Transverse colon (tissue), 4 donors: ENCODE results near the gene IRX6.

Experiments used
- CTCF ChIP-seq, 5 experiments: fragments of 200-600 bp in 3 of 5; fragments of 450-650 bp in 2 of 5; sonication (generic) in 3 of 5; IDR thresholded peaks; 1 replicate in 2 of 5; 2 replicates in 3 of 5; pipeline ENCODE4 v1.5.1; 2016 to 2017; ENCODE audit warnings: antibody characterized with exemption in 5 of 5, inconsistent platforms in 3 of 5, mild to moderate bottlenecking in 2 of 5, moderate library complexity in 1 of 5
- EP300 ChIP-seq: sonication (generic); formaldehyde crosslinking; IDR thresholded peaks from one replicate; pipeline ENCODE4 v1.6.1; 2017; ENCODE audit warnings: antibody characterized with exemption, low read depth
- POLR2A ChIP-seq: fragments of 450-650 bp; IDR thresholded peaks from one replicate; pipeline ENCODE4 v1.6.1; 2016; ENCODE audit warnings: antibody characterized with exemption, mild to moderate bottlenecking, moderate library complexity
- POLR2AphosphoS5 ChIP-seq, 3 donors: sonication (generic); formaldehyde crosslinking; IDR thresholded peaks; one replicate each; pipeline ENCODE4 v1.6.1; 2016; ENCODE audit warnings: antibody characterized with exemption in 3 of 3

DNA sequence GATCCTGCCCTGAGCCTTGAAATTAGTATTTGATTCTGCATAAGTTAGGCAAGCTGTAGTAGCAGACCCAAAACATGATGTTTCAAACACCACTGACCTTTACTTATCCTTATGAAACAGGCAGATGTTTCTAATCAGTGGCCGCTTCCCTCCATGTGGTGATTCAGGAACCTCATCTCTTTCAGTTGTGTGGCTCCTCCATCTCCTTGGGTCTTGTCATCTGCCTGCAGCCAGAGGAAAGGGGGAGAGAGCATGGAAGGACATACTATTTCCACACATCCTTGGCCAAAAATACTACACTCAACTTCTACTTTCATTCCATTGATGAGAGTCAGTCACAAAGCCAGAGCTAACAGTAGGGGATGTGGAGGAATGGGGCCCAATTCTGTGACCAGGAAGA, 41.6 kb upstream of the IRX6 start:
- TF ChIP-seq CTCF (IDR thresholded peaks at IDR 0.05) (no peak), EP300 (no peak), POLR2AphosphoS5 (IDR thresholded peaks at IDR 0.05) (no peak), POLR2A (no peak)
